B cell (primary cell): ENCODE results near the gene TMEM256. TPM values are rescaled to one million over a fixed set of nuclear protein-coding genes. Genes with fewer than 3 reads are reported as not detected.

Experiments used
- ATAC-seq: fragments of 200-7000 bp; cut with Tn5 transposase; one replicate; pipeline ENCODE4 v1.10.0; 2021; ENCODE audit warnings: low read depth, mild to moderate bottlenecking, moderate number of reproducible peaks, moderate library complexity
- CTCF ChIA-PET: fragments of 350-600 bp; sonication (Branson Sonifier 250); formaldehyde crosslinking; loops from one replicate; lab custom pipeline; 2021; ENCODE audit warnings: antibody characterized with exemption, inconsistent platforms; lab: Charles Lee
- POLR2A ChIA-PET: fragments of 350-600 bp; sonication (Branson Sonifier 250); formaldehyde crosslinking; loops from one replicate; lab custom pipeline; 2021; ENCODE audit warnings: antibody characterized with exemption; lab: Charles Lee
- DNase-seq: peaks from one replicate; pipeline ENCODE4 v3.0.0; 2013
- H2AFZ ChIP-seq: 2 replicates; pipeline ENCODE4 v1.6.1; 2012; ENCODE audit warnings: mild to moderate bottlenecking, low read depth, low read length; ENCODE audit not compliant: insufficient read depth, poor library complexity, severe bottlenecking
- H3K27ac ChIP-seq, 2 donors: 1 replicate in 1 of 2; 2 replicates in 1 of 2; pipeline ENCODE4 v1.5.1; 2012 to 2013; ENCODE audit warnings: low read length in 2 of 2, mild to moderate bottlenecking in 2 of 2, moderate library complexity in 1 of 2
- H3K27me3 ChIP-seq, 4 experiments: fragments of 200-600 bp in 1 of 4; sonication (generic) in 1 of 4; replicated peaks in 1 of 4; 1 replicate in 2 of 4; 2 replicates in 2 of 4; pipeline versions ENCODE4 v1.6.1 to v1.7.0; 2013 to 2016; ENCODE audit warnings: low read length in 3 of 4, mild to moderate bottlenecking in 2 of 4, mixed read lengths in 1 of 4, moderate library complexity in 1 of 4; ENCODE audit not compliant: insufficient read depth in 4 of 4, control insufficient read depth in 3 of 4; ENCODE audit errors: control extremely low read depth in 1 of 4
- H3K36me3 ChIP-seq, 2 experiments: replicated peaks in 1 of 2; 1 replicate in 1 of 2; 2 replicates in 1 of 2; pipeline versions ENCODE4 v1.6.1 to v1.7.1; 2013; ENCODE audit warnings: low read length in 1 of 2; ENCODE audit not compliant: insufficient read depth in 2 of 2, control insufficient read depth in 1 of 2; ENCODE audit errors: control extremely low read depth in 1 of 2, extremely low read depth in 1 of 2
- H3K4me1 ChIP-seq, 2 donors: fragments of 200-600 bp in 1 of 2; sonication (generic) in 1 of 2; 1 replicate in 1 of 2; 2 replicates in 1 of 2; pipeline versions ENCODE4 v1.5.1 to v1.6.1; 2013 to 2017; ENCODE audit warnings: low read length in 2 of 2; ENCODE audit not compliant: control insufficient read depth in 2 of 2, insufficient read depth in 2 of 2
- H3K4me2 ChIP-seq: replicated peaks from 2 replicates; pipeline ENCODE3; 2012; ENCODE audit warnings: mild to moderate bottlenecking, low read depth, low read length; ENCODE audit not compliant: poor library complexity, severe bottlenecking
- H3K4me3 ChIP-seq, 5 experiments: fragments of 200-600 bp in 1 of 5; sonication (generic) in 1 of 5; 1 replicate in 3 of 5; 2 replicates in 2 of 5; pipeline versions ENCODE4 v1.5.1 to v1.7.0; 2011 to 2016; ENCODE audit warnings: low read length in 4 of 5, mild to moderate bottlenecking in 4 of 5, low read depth in 2 of 5, control low read depth in 1 of 5, moderate library complexity in 1 of 5; ENCODE audit not compliant: insufficient read depth in 1 of 5; ENCODE audit errors: control extremely low read depth in 1 of 5, extremely low read depth in 1 of 5
- H3K79me2 ChIP-seq: fragments of 200-600 bp; sonication (generic); one replicate; pipeline ENCODE4 v1.6.0; 2016; ENCODE audit warnings: low read length; ENCODE audit not compliant: control insufficient read depth, insufficient read depth
- H3K9ac ChIP-seq: fragments of 200-600 bp; sonication (generic); 2 replicates; pipeline ENCODE4 v1.6.1; 2017; ENCODE audit warnings: mild to moderate bottlenecking, low read length, moderate library complexity
- H3K9me3 ChIP-seq, 3 donors: one replicate each; pipeline versions ENCODE4 v1.6.1 to v1.7.1; 2013; ENCODE audit warnings: low read length in 2 of 3; ENCODE audit not compliant: control insufficient read depth in 2 of 3, insufficient read depth in 1 of 3; ENCODE audit errors: control extremely low read depth in 1 of 3
- H4K20me1 ChIP-seq: 2 replicates; pipeline ENCODE4 v1.6.0; 2012; ENCODE audit warnings: mild to moderate bottlenecking, low read length; ENCODE audit not compliant: insufficient read depth, control insufficient read depth, poor library complexity, severe bottlenecking
- H3K27ac Mint-ChIP-seq: one replicate; pipeline ENCODE4 v1.8.0; 2021; ENCODE audit warnings: mixed read lengths
- H3K27me3 Mint-ChIP-seq: one replicate; pipeline ENCODE4 v1.8.0; 2021; ENCODE audit warnings: mixed read lengths
- H3K4me1 Mint-ChIP-seq: one replicate; pipeline ENCODE4 v1.8.0; 2021; ENCODE audit warnings: mixed read lengths
- H3K4me3 Mint-ChIP-seq: one replicate; pipeline ENCODE4 v1.8.0; 2021; ENCODE audit warnings: mixed read lengths
- H3K9me3 Mint-ChIP-seq: one replicate; pipeline ENCODE4 v1.8.0; 2022; ENCODE audit warnings: mixed read lengths; ENCODE audit not compliant: insufficient read depth
- EZH2 ChIP-seq: IDR thresholded peaks from 2 replicates; pipeline ENCODE4 v1.6.1; 2012; ENCODE audit warnings: borderline replicate concordance, low read depth, mild to moderate bottlenecking, moderate library complexity, low read length; ENCODE audit not compliant: insufficient read depth, poor library complexity, severe bottlenecking
- WGBS: methylation state at CpG from one replicate; pipeline ENCODE4 v1.1.5; 2013; ENCODE audit warnings: missing lambda C conversion rate; ENCODE audit not compliant: insufficient coverage; 5-methylcytosine and 5-hydroxymethylcytosine counted together
- intact Hi-C: fragments of 100-400 bp; cut with micrococcal nuclease; formaldehyde crosslinking; loops from one replicate; pipeline ENCODE4 v1.10.0; 2022
- polyA plus RNA-seq: library from polyadenylated mRNA; depleted of rRNA; stranded (reverse); fragments of >200 nt; gene quantifications from 2 replicates; pipeline ENCODE4 v1.2.3, GENCODE V29; 2012
- total RNA-seq, 2 donors: library from RNA; stranded (reverse); fragments of 120-200 nt in 1 of 2; gene quantifications; 1 replicate in 1 of 2; 2 replicates in 1 of 2; pipeline versions ENCODE4 v1.2.3 to v1.2.4, GENCODE V29; 2013 to 2022
- TF ChIP-seq, protein P1 (sequence below): fragments of 200-600 bp; IDR thresholded peaks from one replicate; pipeline ENCODE4 v1.8.0; 2022; ENCODE audit warnings: antibody characterized with exemption, mild to moderate bottlenecking

TMEM256 gene
- total and polyA plus RNA-seq, 2 donors (not counting 1 experiment from before 2014, with no cell fraction given): 65.4 to 67.8 TPM

DNA sequence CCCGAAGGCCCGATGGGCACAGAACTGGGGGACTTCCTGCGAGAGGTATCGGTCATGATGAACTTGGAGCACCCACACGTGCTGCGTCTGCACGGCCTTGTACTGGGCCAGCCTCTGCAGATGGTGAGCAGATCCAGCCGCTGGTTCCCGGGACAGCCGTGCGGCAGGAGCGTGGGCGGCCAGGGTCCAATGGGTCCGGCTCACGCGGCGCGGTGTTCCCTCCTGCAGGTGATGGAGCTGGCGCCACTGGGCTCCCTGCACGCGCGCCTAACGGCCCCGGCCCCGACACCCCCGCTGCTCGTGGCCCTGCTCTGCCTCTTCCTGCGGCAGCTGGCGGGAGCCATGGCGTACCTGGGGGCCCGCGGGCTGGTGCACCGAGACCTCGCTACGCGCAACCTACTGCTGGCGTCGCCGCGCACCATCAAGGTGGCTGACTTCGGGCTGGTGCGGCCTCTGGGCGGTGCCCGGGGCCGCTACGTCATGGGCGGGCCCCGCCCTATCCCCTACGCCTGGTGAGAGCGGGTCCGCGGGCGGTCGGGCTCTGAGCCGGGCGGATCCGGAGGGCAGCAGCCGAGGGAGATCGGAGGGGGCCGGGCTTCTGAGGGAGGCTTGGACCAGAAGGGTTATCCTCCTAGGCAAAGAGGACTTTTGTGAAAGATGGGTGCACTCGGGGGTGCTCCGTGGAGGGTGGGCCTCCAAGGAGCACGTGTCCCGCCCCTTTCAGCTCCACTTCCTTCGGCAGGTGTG is 20.0 kb downstream of the TMEM256 start:
- H3K4me2 ChIP-seq: peak overlapping the region; percentile 88

More for the DNA sequence above, 20.0 kb downstream of the TMEM256 start:
- Mint-ChIP-seq H3K27me3 (peaks cover 32% of the 10 kb centered on the region), H3K4me3 (peak overlapping the region; percentile 89), H3K9me3 (no peaks in the 10 kb centered on the region), H3K4me1 (peaks cover 14% of the 10 kb centered on the region), H3K27ac (peak overlapping the region; percentile 91)
- intact Hi-C loops: loop anchor here (1.0 kb wide), 2 partner anchors 10 to 20 kb away; partner anchors contain the start of genes PLSCR3 and TMEM256
- Histone ChIP-seq H3K36me3 (peaks cover 0 to 4% of the 10 kb centered on the region in 2 experiments), H3K4me1 (peaks cover 19% of the 10 kb centered on the region in 2 donors), H3K9ac (peak overlapping the region; percentile 79), H3K4me3 (peak overlapping the region in 4 of 5 experiments; percentile 70 to 78 (median 76)), H3K79me2 (no peaks in the 10 kb centered on the region), H3K9me3 (peaks cover 2 to 19% (median 2%) of the 10 kb centered on the region in 3 donors), H3K27ac (peak overlapping the region; percentile 60 to 72), H2AFZ (peak overlapping the region; percentile 94), H3K27me3 (peaks cover 0 to 43% (median 14%) of the 10 kb centered on the region in 4 experiments), H4K20me1 (no peaks in the 10 kb centered on the region)
- TF ChIP-seq, protein P1, sequence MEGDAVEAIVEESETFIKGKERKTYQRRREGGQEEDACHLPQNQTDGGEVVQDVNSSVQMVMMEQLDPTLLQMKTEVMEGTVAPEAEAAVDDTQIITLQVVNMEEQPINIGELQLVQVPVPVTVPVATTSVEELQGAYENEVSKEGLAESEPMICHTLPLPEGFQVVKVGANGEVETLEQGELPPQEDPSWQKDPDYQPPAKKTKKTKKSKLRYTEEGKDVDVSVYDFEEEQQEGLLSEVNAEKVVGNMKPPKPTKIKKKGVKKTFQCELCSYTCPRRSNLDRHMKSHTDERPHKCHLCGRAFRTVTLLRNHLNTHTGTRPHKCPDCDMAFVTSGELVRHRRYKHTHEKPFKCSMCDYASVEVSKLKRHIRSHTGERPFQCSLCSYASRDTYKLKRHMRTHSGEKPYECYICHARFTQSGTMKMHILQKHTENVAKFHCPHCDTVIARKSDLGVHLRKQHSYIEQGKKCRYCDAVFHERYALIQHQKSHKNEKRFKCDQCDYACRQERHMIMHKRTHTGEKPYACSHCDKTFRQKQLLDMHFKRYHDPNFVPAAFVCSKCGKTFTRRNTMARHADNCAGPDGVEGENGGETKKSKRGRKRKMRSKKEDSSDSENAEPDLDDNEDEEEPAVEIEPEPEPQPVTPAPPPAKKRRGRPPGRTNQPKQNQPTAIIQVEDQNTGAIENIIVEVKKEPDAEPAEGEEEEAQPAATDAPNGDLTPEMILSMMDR: no peak
- TF ChIP-seq EZH2: no peak
- ChIA-PET CTCF (interaction anchor here (0.9 to 1.7 kb wide), 4 partner anchors 9 to 130 kb away, joined by 3 to 4 read pairs (median 4); no protein-coding TSS in a partner anchor), POLR2A (interaction anchor here (0.5 to 1.7 kb wide), 7 partner anchors 10 to 864 kb away, joined by 3 to 10 read pairs (median 4); partner anchors contain the start of genes CTC1, PLSCR3 and TMEM256)
- WGBS: 13% methylated on average over 65 of the region's 65 CpGs
- DNase-seq: peak; percentile 91
- peak; percentile 97 for ATAC-seq
